AG09319 (cell line): ENCODE data around the gene DLX2.
A peak's percentile ranks its signal among the peaks of the same experiment; 100 is the strongest.
"Not testable (repeated sequence)": the region's sequence is repeated elsewhere in the genome, so short reads cannot be mapped to it uniquely, and the experiment has no call there.

Source experiments
- DNase-seq: peaks from one replicate; pipeline ENCODE4 v3.0.0-alpha.2; 2010; ENCODE audit warnings: low read depth; ENCODE audit errors: extremely low read depth
- CTCF ChIP-seq: IDR thresholded peaks from 2 replicates; pipeline ENCODE4 v1.5.1; 2011; ENCODE audit warnings: low read depth, mild to moderate bottlenecking, inconsistent platforms, low read length, moderate library complexity

The DLX2 gene

GRCh38 chr2:172102391-172103359 lies at the start of gene DLX2:
Gene DLX2, minus strand, starts transcription at chr2:172102900. Its CDS starts 362 bp downstream, at chr2:172102538.
- no peak for TF ChIP-seq CTCF
- DNase-seq, result peak; percentile 92

GRCh38 chr2:172147944-172148650 lies 45.4 kb upstream of the DLX2 start:
- TF ChIP-seq CTCF, result no peak
- DNase-seq, result no peak

GRCh38 chr2:172143817-172144216 lies 41.1 kb upstream of the DLX2 start:
- no peak for DNase-seq
- no peak for TF ChIP-seq CTCF

GRCh38 chr2:172138727-172139126 lies 36.0 kb upstream of the DLX2 start:
- not testable (repeated sequence) for DNase-seq

GRCh38 chr2:172137943-172138342 lies 35.2 kb upstream of the DLX2 start:
- no peak for DNase-seq
- no peak for TF ChIP-seq CTCF

GRCh38 chr2:172137109-172137508 lies 34.4 kb upstream of the DLX2 start:
- TF ChIP-seq CTCF, result no peak
- DNase-seq, result no peak

- DNase-seq, result no peak
- TF ChIP-seq CTCF, result no peak
Measured at GRCh38 chr2:172135446-172135845, 32.7 kb upstream of the DLX2 start.
